GM15510 (cell line): ENCODE measurements around the gene MED13.

Source experiments
- POLR2A ChIP-seq: IDR thresholded peaks from 3 replicates; pipeline ENCODE4 v1.6.1; 2011; ENCODE audit warnings: borderline replicate concordance; ENCODE audit not compliant: insufficient read length; ENCODE audit errors: extremely low read depth

MED13 gene

DNA sequence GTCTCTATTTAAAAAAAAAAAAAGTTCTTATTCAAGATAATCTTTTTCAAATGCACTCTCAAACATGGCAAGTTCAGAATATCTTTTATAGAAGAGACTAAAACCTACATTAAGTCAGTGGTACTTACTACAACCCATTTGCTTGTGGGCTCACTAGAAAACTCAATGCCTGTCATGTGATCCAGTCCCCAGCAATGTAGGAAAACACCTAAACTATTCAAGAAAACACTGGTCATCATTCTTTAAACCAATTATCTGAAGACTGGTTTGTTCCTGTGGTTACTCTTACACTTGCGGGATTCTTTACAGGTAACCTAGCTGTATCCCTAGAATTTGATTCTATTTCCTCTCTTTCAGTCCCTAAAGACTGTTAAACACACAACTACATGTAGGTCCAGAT is 19.6 kb downstream of the MED13 start:
- no peak for TF ChIP-seq POLR2A

- TF ChIP-seq POLR2A: no peak
Measured at GRCh38 chr17:62045109-62045508, 20.0 kb downstream of the MED13 start.

GRCh38 chr17:62043602-62044001 is 21.5 kb downstream of the MED13 start:
- TF ChIP-seq POLR2A: no peak

DNA sequence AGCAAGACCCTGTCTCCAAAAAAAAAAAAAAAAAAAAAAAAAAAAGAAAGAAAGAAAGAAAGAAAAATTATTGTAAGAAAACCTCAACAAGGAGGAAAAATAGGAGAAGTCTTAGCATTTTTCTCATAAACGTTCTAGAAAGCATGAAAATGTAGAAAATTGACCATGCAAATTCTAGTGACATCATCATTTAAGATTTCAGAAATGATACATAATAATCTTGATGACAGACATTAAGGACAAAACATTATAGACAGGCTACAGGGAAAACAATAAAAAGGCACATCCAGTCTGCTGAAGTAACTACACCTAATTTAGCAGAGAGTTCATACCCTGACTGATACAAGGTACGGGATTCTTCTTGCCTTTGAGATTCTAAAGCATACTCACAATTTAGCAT is 21.9 kb downstream of the MED13 start:
- TF ChIP-seq POLR2A: no peak

- TF ChIP-seq POLR2A: no peak
Measured at GRCh38 chr17:62038248-62038647, 26.8 kb downstream of the MED13 start.

DNA sequence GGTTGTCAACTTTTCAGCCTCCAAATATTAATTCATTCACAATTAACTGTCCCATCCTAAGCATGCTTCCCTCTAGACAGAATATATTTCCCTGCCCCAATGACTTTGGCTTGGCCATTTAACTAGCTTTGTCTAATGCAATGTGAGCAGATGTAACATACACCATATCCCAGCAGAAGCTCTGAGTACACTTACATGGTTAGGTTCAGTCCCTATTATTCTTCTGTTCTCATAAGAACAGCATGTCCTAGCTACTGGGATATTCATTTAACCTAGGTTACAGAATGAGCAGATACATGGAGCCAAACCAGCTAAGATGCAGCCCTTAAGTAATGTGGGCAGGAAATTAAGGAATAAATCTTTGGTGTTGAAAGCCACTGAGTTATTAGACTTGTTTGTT is 31.8 kb downstream of the MED13 start:
- TF ChIP-seq POLR2A: no peak

DNA sequence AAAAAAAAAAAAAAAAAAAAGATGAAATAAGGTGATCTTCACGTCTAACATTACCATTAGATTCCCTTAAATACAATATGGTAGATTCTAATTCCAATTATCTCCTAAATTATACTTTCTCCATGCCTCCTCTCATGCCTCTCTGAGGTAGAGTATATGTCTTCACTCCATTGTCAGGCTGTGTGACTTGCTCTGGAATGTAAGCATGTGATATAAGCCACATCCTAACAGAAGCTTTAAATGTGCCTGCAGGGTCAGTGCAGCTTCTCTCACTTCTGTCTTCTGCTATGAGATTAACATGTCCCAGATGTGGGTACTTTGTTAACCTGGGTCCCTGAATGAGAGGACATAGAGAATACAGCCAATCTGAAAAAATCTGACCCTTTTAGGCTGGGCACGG is 32.6 kb downstream of the MED13 start:
- TF ChIP-seq POLR2A: no peak

DNA sequence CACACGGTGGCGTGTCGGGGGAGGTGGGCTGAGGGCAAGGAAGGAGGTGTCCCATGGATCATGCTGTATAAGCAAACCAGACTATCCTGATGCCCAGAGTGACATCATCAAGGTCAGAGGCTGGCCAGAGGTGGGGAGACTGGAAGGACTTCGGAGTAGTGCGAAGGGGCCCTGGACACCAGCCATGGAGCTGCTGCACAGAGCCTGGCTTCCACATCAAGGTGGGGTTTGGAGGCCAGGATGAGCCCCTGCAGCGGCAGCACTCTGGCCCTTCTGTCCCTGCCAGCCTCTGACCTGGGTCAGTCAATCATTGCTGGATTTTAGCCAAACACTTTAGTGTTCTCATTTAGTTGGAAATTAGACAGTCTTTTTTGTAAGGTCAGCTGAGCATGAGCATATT is 34.8 kb downstream of the MED13 start:
- TF ChIP-seq POLR2A: no peak

GRCh38 chr17:62024866-62025265 is 40.2 kb downstream of the MED13 start:
- TF ChIP-seq POLR2A: no peak

- TF ChIP-seq POLR2A: no peak
Measured at GRCh38 chr17:62017912-62018311, 47.2 kb downstream of the MED13 start.

GRCh38 chr17:62017496-62017895 is 47.6 kb downstream of the MED13 start:
- TF ChIP-seq POLR2A: no peak

- no peak for TF ChIP-seq POLR2A
Measured at GRCh38 chr17:62014526-62014925, 50.6 kb downstream of the MED13 start.

- TF ChIP-seq POLR2A: no peak
Measured at GRCh38 chr17:62009220-62009619, 55.9 kb downstream of the MED13 start.

DNA sequence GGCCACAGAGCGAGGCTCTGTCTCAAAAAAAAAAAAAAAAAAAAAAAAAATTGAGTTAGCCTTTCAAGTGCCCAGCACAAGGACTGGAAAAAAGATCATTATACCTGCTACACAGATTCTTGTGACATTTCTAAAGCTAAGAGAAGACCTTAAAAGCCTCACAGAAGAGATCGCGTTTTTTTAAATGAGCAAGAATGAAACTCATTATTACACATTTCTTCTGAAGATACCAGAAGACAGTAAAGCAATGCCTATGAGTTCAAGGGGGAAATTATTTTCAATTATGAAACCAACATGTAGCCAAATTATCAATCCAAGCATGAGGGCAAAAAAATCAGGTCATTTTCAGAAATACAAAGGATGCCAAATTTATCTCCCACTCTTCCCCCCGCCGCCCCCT is 56.8 kb downstream of the MED13 start:
- TF ChIP-seq POLR2A: no peak

GRCh38 chr17:62004388-62004787 is 60.7 kb downstream of the MED13 start:
- no peak for TF ChIP-seq POLR2A

GRCh38 chr17:62001105-62001504 is 64.0 kb downstream of the MED13 start:
- no peak for TF ChIP-seq POLR2A

GRCh38 chr17:62000186-62000585 is 64.9 kb downstream of the MED13 start:
- no peak for TF ChIP-seq POLR2A
